ENCODE measurements around the gene AGPAT3. TPM values are rescaled to one million over a fixed set of nuclear protein-coding genes. Genes with fewer than 3 reads are reported as not detected.

Gene AGPAT3
- total and polyA plus RNA-seq, 2 donors (not counting 3 experiments of a cell fraction or from before 2014, with no cell fraction given): 39.9 to 76.7 TPM

- Histone ChIP-seq H4K20me1 (replicated peaks; ENCODE audit: control insufficient read depth, extremely low read depth, insufficient read depth, low read length) (no peaks in the 10 kb centered on the region), H3K9ac (replicated peaks; ENCODE audit: extremely low read depth, insufficient read depth, low read length) (no peak overlapping the region), H3K79me2 (ENCODE audit: control insufficient read depth, insufficient read depth, low read length) (no peaks in the 10 kb centered on the region), H3K27ac (ENCODE audit: insufficient read depth, low read depth, low read length) (no peak overlapping the region), H3K4me2 (ENCODE audit: insufficient read depth, low read length) (no peak overlapping the region), H3K27me3 (ENCODE audit: control insufficient read depth in 2 of 2, insufficient read depth in 2 of 2, low read length in 2 of 2) (no peaks in the 10 kb centered on the region), H3K4me3 (replicated peaks in 1 of 3; ENCODE audit: insufficient read depth in 1 of 3, low read depth in 1 of 3, low read length in 3 of 3) (no peak overlapping the region), H3K9me1 (replicated peaks; ENCODE audit: control insufficient read depth, extremely low read depth, insufficient read depth, low read length) (no peaks in the 10 kb centered on the region), H3K9me3 (replicated peaks; ENCODE audit: control insufficient read depth, insufficient read depth, low read length) (no peaks in the 10 kb centered on the region), H3K4me1 (ENCODE audit: control insufficient read depth, extremely low read depth, insufficient read depth, low read length) (no peaks in the 10 kb centered on the region), H3K36me3 (ENCODE audit: control insufficient read depth in 2 of 2, extremely low read depth in 1 of 2, insufficient read depth in 2 of 2, low read length in 2 of 2) (peaks cover 5 to 26% of the 10 kb centered on the region in 2 experiments), H2AFZ (ENCODE audit: low read depth, low read length) (no peak overlapping the region)
- TF ChIP-seq JUN (IDR thresholded peaks at IDR 0.05; ENCODE audit: borderline replicate concordance, insufficient read depth, insufficient read length, low read depth) (no peak), FOS (IDR thresholded peaks at IDR 0.05; ENCODE audit: borderline replicate concordance, insufficient read depth, low read length) (no peak), MYC (IDR thresholded peaks at IDR 0.05; ENCODE audit: low read depth, low read length) (no peak)
- dilution Hi-C loops (cut with MboI; ENCODE audit: extremely low pct_ligation_motif_present, low sequenced_read_pairs): no loop called here
- ChIA-PET POLR2A (no interaction called here), CTCF (interaction anchor here (1.2 to 4.3 kb wide), 2 partner anchors 9 to 155 kb away, joined by 4 to 26 read pairs; no protein-coding TSS in a partner anchor)
- DNase-seq (ENCODE audit: low read depth, low spot score) (no peak), FAIRE-seq (no peak)
- intact Hi-C loops (cut with micrococcal nuclease): no loop called here
- no TSS peak for BruUV-seq (replicated peaks)
These were observed 101.0 kb downstream of the AGPAT3 start for GRCh38 chr21:43965911-43966585.

GRCh38 chr21:43966946-43967512 is 102.0 kb downstream of the AGPAT3 start:
- no peak for TF ChIP-seq POLR2AphosphoS5 (IDR thresholded peaks at IDR 0.05; ENCODE audit: insufficient read depth, low read depth, low read length)
- TF ChIP-seq JUN (IDR thresholded peaks at IDR 0.05; ENCODE audit: borderline replicate concordance, insufficient read depth, insufficient read length, low read depth): no peak
- TF ChIP-seq MAX (IDR thresholded peaks at IDR 0.05; ENCODE audit: insufficient read depth, insufficient read length): no peak
- TF ChIP-seq FOS (IDR thresholded peaks at IDR 0.05; ENCODE audit: borderline replicate concordance, insufficient read depth, low read length): no peak
- TF ChIP-seq CTCF (IDR thresholded peaks at IDR 0.05; ENCODE audit: extremely low read depth in 1 of 2, insufficient read depth in 1 of 2, low read depth in 1 of 2, low read length in 2 of 2): no peak
- TF ChIP-seq EZH2 (IDR thresholded peaks at IDR 0.05; ENCODE audit: borderline replicate concordance, low read depth, low read length, severe bottlenecking): no peak
- TF ChIP-seq GATA2 (IDR thresholded peaks at IDR 0.05; ENCODE audit: insufficient read depth, insufficient read length, low read depth, low read length): no peak
- ChIA-PET POLR2A (no interaction called here), CTCF (interaction anchor here (4.3 kb wide), 1 partner anchor 8 kb away, joined by 26 read pairs; no protein-coding TSS in a partner anchor)
- H3K4me1 ChIP-seq (ENCODE audit: control insufficient read depth, extremely low read depth, insufficient read depth, low read length): no peaks in the 10 kb centered on the region
- no peak overlapping the region for H3K27ac ChIP-seq (ENCODE audit: insufficient read depth, low read depth, low read length)
- H3K27me3 ChIP-seq (ENCODE audit: control insufficient read depth in 2 of 2, insufficient read depth in 2 of 2, low read length in 2 of 2): no peaks in the 10 kb centered on the region
- no peaks in the 10 kb centered on the region for H3K9me3 ChIP-seq (replicated peaks; ENCODE audit: control insufficient read depth, insufficient read depth, low read length)
- H3K9me1 ChIP-seq (replicated peaks; ENCODE audit: control insufficient read depth, extremely low read depth, insufficient read depth, low read length): no peaks in the 10 kb centered on the region
- H3K4me3 ChIP-seq (replicated peaks in 1 of 3; ENCODE audit: insufficient read depth in 1 of 3, low read depth in 1 of 3, low read length in 3 of 3): no peak overlapping the region
- dilution Hi-C loops (cut with MboI; ENCODE audit: extremely low pct_ligation_motif_present, low sequenced_read_pairs): no loop called here
- intact Hi-C loops (cut with micrococcal nuclease): no loop called here
- no peaks in the 10 kb centered on the region for H3K79me2 ChIP-seq (ENCODE audit: control insufficient read depth, insufficient read depth, low read length)
- no peak overlapping the region for H3K9ac ChIP-seq (replicated peaks; ENCODE audit: extremely low read depth, insufficient read depth, low read length)
- DNase-seq (ENCODE audit: low read depth, low spot score): no peak
- no TSS peak for BruUV-seq (replicated peaks)
- H4K20me1 ChIP-seq (replicated peaks; ENCODE audit: control insufficient read depth, extremely low read depth, insufficient read depth, low read length): no peaks in the 10 kb centered on the region
- no peak overlapping the region for H2AFZ ChIP-seq (ENCODE audit: low read depth, low read length)
- H3K4me2 ChIP-seq (ENCODE audit: insufficient read depth, low read length): no peak overlapping the region
- H3K36me3 ChIP-seq (ENCODE audit: control insufficient read depth in 2 of 2, extremely low read depth in 1 of 2, insufficient read depth in 2 of 2, low read length in 2 of 2): peaks cover 7 to 29% of the 10 kb centered on the region in 2 experiments
- FAIRE-seq: no peak
